ENCODE measurements around the gene HMCN2.

GRCh38 chr9:130399768-130400167 is 134.2 kb downstream of the HMCN2 start:
- TF ChIP-seq CTCF (IDR thresholded peaks at IDR 0.05), result no peak
- no peak for TF ChIP-seq RELA (CRISPR knock-in tag; IDR thresholded peaks at IDR 0.05; ENCODE audit: borderline replicate concordance)
- TF ChIP-seq CREM (CRISPR knock-in tag; IDR thresholded peaks at IDR 0.05), result no peak

All from WTC11 (cell line).